ENCODE measurements around the gene RING1.

- TF ChIP-seq POLR2A (IDR thresholded peaks at IDR 0.05), result no peak
- no peak for TF ChIP-seq CTCF (IDR thresholded peaks at IDR 0.05)
Measured at GRCh38 chr6:33194431-33194979, 13.8 kb upstream of the RING1 start.

All from testis (tissue), 2 donors.